ENCODE data around the gene KIF9. TPM values are rescaled to one million over a fixed set of nuclear protein-coding genes. Genes with fewer than 3 reads are reported as not detected.

KIF9 gene
- total and polyA plus RNA-seq, 2 of the 8 experiments (the other 6 are each of a cell fraction or from before 2014, with no cell fraction given) = 5.0 to 8.0 TPM

- TF ChIP-seq JUN (IDR thresholded peaks at IDR 0.05; ENCODE audit: low read depth, low read length) = no peak
Measured at GRCh38 chr3:47244531-47245100, 38.0 kb downstream of the KIF9 start (continued).
